ENCODE results near the gene IPO11. TPM values are rescaled to one million over a fixed set of nuclear protein-coding genes. Genes with fewer than 3 reads are reported as not detected.

Gene IPO11
- total and polyA plus RNA-seq, 2 donors, result 12.2 to 18.5 TPM

GRCh38 chr5:62385131-62385530, 27.4 kb upstream of the IPO11 start:
- H3K27ac ChIP-seq (ENCODE audit: low read depth in 1 of 2, low read length in 1 of 2), result no peak overlapping the region
- DNase-seq (ENCODE audit: low read depth in 6 of 9, low spot score in 9 of 9), result no peak
- 96% methylated on average over 4 of the region's 4 CpGs for WGBS
- H3K36me3 ChIP-seq (ENCODE audit: control insufficient read depth in 2 of 2, insufficient read depth in 2 of 2, low read length in 1 of 2), result peaks cover 43 to 70% of the 10 kb centered on the region in 2 donors
- H3K27me3 ChIP-seq (ENCODE audit: control insufficient read depth in 2 of 2, insufficient read depth in 1 of 2, low read length in 1 of 2), result no peaks in the 10 kb centered on the region
- H3K4me1 ChIP-seq (ENCODE audit: control insufficient read depth in 2 of 2, insufficient read depth in 2 of 2, low read length in 2 of 2), result no peaks in the 10 kb centered on the region
- no peaks in the 10 kb centered on the region for H3K9me3 ChIP-seq (ENCODE audit: control insufficient read depth in 2 of 2, insufficient read depth in 1 of 2, low read length in 1 of 2)
- H3K4me3 ChIP-seq (ENCODE audit: low read length in 2 of 2), result no peak overlapping the region

- Histone ChIP-seq H3K4me3 (ENCODE audit: low read length in 2 of 2) (no peak overlapping the region), H3K36me3 (ENCODE audit: control insufficient read depth in 2 of 2, insufficient read depth in 2 of 2, low read length in 1 of 2) (peaks cover 37 to 72% of the 10 kb centered on the region in 2 donors), H3K27ac (ENCODE audit: low read depth in 1 of 2, low read length in 1 of 2) (no peak overlapping the region), H3K9me3 (ENCODE audit: control insufficient read depth in 2 of 2, insufficient read depth in 1 of 2, low read length in 1 of 2) (no peaks in the 10 kb centered on the region), H3K27me3 (ENCODE audit: control insufficient read depth in 2 of 2, insufficient read depth in 1 of 2, low read length in 1 of 2) (no peaks in the 10 kb centered on the region), H3K4me1 (ENCODE audit: control insufficient read depth in 2 of 2, insufficient read depth in 2 of 2, low read length in 2 of 2) (no peaks in the 10 kb centered on the region)
- DNase-seq (ENCODE audit: low read depth in 6 of 9, low spot score in 9 of 9), result no peak
- 98% methylated on average over 2 of the region's 2 CpGs for WGBS
Observed at GRCh38 chr5:62385816-62386400, 26.7 kb upstream of the IPO11 start.

GRCh38 chr5:62386824-62387223, 25.7 kb upstream of the IPO11 start:
- no peak overlapping the region for H3K4me3 ChIP-seq (ENCODE audit: low read length in 2 of 2)
- no peaks in the 10 kb centered on the region for H3K4me1 ChIP-seq (ENCODE audit: control insufficient read depth in 2 of 2, insufficient read depth in 2 of 2, low read length in 2 of 2)
- no peaks in the 10 kb centered on the region for H3K27me3 ChIP-seq (ENCODE audit: control insufficient read depth in 2 of 2, insufficient read depth in 1 of 2, low read length in 1 of 2)
- no peaks in the 10 kb centered on the region for H3K9me3 ChIP-seq (ENCODE audit: control insufficient read depth in 2 of 2, insufficient read depth in 1 of 2, low read length in 1 of 2)
- H3K36me3 ChIP-seq (ENCODE audit: control insufficient read depth in 2 of 2, insufficient read depth in 2 of 2, low read length in 1 of 2), result peaks cover 33 to 67% of the 10 kb centered on the region in 2 donors
- no peak overlapping the region for H3K27ac ChIP-seq (ENCODE audit: low read depth in 1 of 2, low read length in 1 of 2)
- DNase-seq (ENCODE audit: low read depth in 6 of 9, low spot score in 9 of 9), result no peak

- Histone ChIP-seq H3K4me3 (ENCODE audit: low read length in 2 of 2) (no peak overlapping the region), H3K9me3 (ENCODE audit: control insufficient read depth in 2 of 2, insufficient read depth in 1 of 2, low read length in 1 of 2) (no peaks in the 10 kb centered on the region), H3K27me3 (ENCODE audit: control insufficient read depth in 2 of 2, insufficient read depth in 1 of 2, low read length in 1 of 2) (no peaks in the 10 kb centered on the region), H3K27ac (ENCODE audit: low read depth in 1 of 2, low read length in 1 of 2) (no peak overlapping the region), H3K36me3 (ENCODE audit: control insufficient read depth in 2 of 2, insufficient read depth in 2 of 2, low read length in 1 of 2) (peaks cover 14 to 53% of the 10 kb centered on the region in 2 donors), H3K4me1 (ENCODE audit: control insufficient read depth in 2 of 2, insufficient read depth in 2 of 2, low read length in 2 of 2) (no peaks in the 10 kb centered on the region)
- 84% methylated on average over 5 of the region's 5 CpGs for WGBS
- DNase-seq (ENCODE audit: low read depth in 6 of 9, low spot score in 9 of 9), result no peak
Observed at GRCh38 chr5:62395210-62395950, 17.2 kb upstream of the IPO11 start.

GRCh38 chr5:62403411-62404250, 8.9 kb upstream of the IPO11 start, which contains the start of gene DIMT1:
Gene DIMT1 (minus strand): TSS chr5:62403905. CDS start chr5:62403772, 133 bp downstream.
- Histone ChIP-seq H3K9me3 (ENCODE audit: control insufficient read depth in 2 of 2, insufficient read depth in 1 of 2, low read length in 1 of 2) (no peaks in the 10 kb centered on the region), H3K4me1 (ENCODE audit: control insufficient read depth in 2 of 2, insufficient read depth in 2 of 2, low read length in 2 of 2) (no peaks in the 10 kb centered on the region), H3K27ac (ENCODE audit: low read depth in 1 of 2, low read length in 1 of 2) (peak within 1 kb of the TSS; percentile 78 to 93), H3K4me3 (ENCODE audit: low read length in 2 of 2) (peak within 1 kb of the TSS; percentile 93 to 97), H3K36me3 (ENCODE audit: control insufficient read depth in 2 of 2, insufficient read depth in 2 of 2, low read length in 1 of 2) (peaks cover 4 to 11% of the 10 kb centered on the region in 2 donors), H3K27me3 (ENCODE audit: control insufficient read depth in 2 of 2, insufficient read depth in 1 of 2, low read length in 1 of 2) (no peaks in the 10 kb centered on the region)
- peak; percentile 86 to 97 (median 93) for DNase-seq (ENCODE audit: low read depth in 6 of 9, low spot score in 9 of 9)
- under 1% methylated on average over 66 of the region's 66 CpGs for WGBS

GRCh38 chr5:62413711-62414110, 1.1 kb downstream of the IPO11 start:
- H3K27ac ChIP-seq (ENCODE audit: low read depth in 1 of 2, low read length in 1 of 2), result no peak overlapping the region
- no peaks in the 10 kb centered on the region for H3K27me3 ChIP-seq (ENCODE audit: control insufficient read depth in 2 of 2, insufficient read depth in 1 of 2, low read length in 1 of 2)
- DNase-seq (ENCODE audit: low read depth in 6 of 9, low spot score in 9 of 9), result no peak
- H3K9me3 ChIP-seq (ENCODE audit: control insufficient read depth in 2 of 2, insufficient read depth in 1 of 2, low read length in 1 of 2), result no peaks in the 10 kb centered on the region
- peak overlapping the region; percentile 0 to 97 for H3K4me3 ChIP-seq (ENCODE audit: low read length in 2 of 2)
- H3K4me1 ChIP-seq (ENCODE audit: control insufficient read depth in 2 of 2, insufficient read depth in 2 of 2, low read length in 2 of 2), result peaks cover 9 to 11% of the 10 kb centered on the region in 2 donors
- no peaks in the 10 kb centered on the region for H3K36me3 ChIP-seq (ENCODE audit: control insufficient read depth in 2 of 2, insufficient read depth in 2 of 2, low read length in 1 of 2)
- 59% methylated on average over 3 of the region's 3 CpGs for WGBS

GRCh38 chr5:62418462-62419076, 6.0 kb downstream of the IPO11 start:
- no peak for DNase-seq (ENCODE audit: low read depth in 6 of 9, low spot score in 9 of 9)
- Histone ChIP-seq H3K4me1 (ENCODE audit: control insufficient read depth in 2 of 2, insufficient read depth in 2 of 2, low read length in 2 of 2) (peaks cover under 1 to 2% of the 10 kb centered on the region in 2 donors), H3K4me3 (ENCODE audit: low read length in 2 of 2) (no peak overlapping the region), H3K27ac (ENCODE audit: low read depth in 1 of 2, low read length in 1 of 2) (no peak overlapping the region), H3K9me3 (ENCODE audit: control insufficient read depth in 2 of 2, insufficient read depth in 1 of 2, low read length in 1 of 2) (no peaks in the 10 kb centered on the region), H3K27me3 (ENCODE audit: control insufficient read depth in 2 of 2, insufficient read depth in 1 of 2, low read length in 1 of 2) (no peaks in the 10 kb centered on the region), H3K36me3 (ENCODE audit: control insufficient read depth in 2 of 2, insufficient read depth in 2 of 2, low read length in 1 of 2) (no peaks in the 10 kb centered on the region)
- 98% methylated on average over 4 of the region's 4 CpGs for WGBS

GRCh38 chr5:62419609-62420008, 7.0 kb downstream of the IPO11 start:
- 98% methylated on average over 3 of the region's 3 CpGs for WGBS

More at GRCh38 chr5:62419609-62420008, 7.0 kb downstream of the IPO11 start:
- H3K4me3 ChIP-seq (ENCODE audit: low read length in 2 of 2), result no peak overlapping the region
- H3K4me1 ChIP-seq (ENCODE audit: control insufficient read depth in 2 of 2, insufficient read depth in 2 of 2, low read length in 2 of 2), result no peaks in the 10 kb centered on the region
- no peaks in the 10 kb centered on the region for H3K27me3 ChIP-seq (ENCODE audit: control insufficient read depth in 2 of 2, insufficient read depth in 1 of 2, low read length in 1 of 2)
- no peaks in the 10 kb centered on the region for H3K36me3 ChIP-seq (ENCODE audit: control insufficient read depth in 2 of 2, insufficient read depth in 2 of 2, low read length in 1 of 2)
- no peak for DNase-seq (ENCODE audit: low read depth in 6 of 9, low spot score in 9 of 9)
- H3K27ac ChIP-seq (ENCODE audit: low read depth in 1 of 2, low read length in 1 of 2), result no peak overlapping the region
- H3K9me3 ChIP-seq (ENCODE audit: control insufficient read depth in 2 of 2, insufficient read depth in 1 of 2, low read length in 1 of 2), result no peaks in the 10 kb centered on the region
